WTC11 (cell line): Measurements from ENCODE around the gene PKD2L2. TPM values are rescaled to one million over a fixed set of nuclear protein-coding genes. Genes with fewer than 3 reads are reported as not detected.

Source experiments
- ATAC-seq: fragments of 200-7000 bp; cut with Tn5 transposase; 2 replicates; pipeline ENCODE4 v1.10.0; 2021; ENCODE audit warnings: mild to moderate bottlenecking, moderate library complexity
- CTCF ChIA-PET: fragments of 300-600 bp; sonication (Branson Sonifier 250); formaldehyde crosslinking; loops from one replicate; lab custom pipeline; 2021; ENCODE audit warnings: antibody characterized with exemption; lab: Charles Lee
- POLR2A ChIA-PET: fragments of 350-600 bp; sonication (Branson Sonifier 250); formaldehyde crosslinking; loops from one replicate; lab custom pipeline; 2021; ENCODE audit warnings: antibody characterized with exemption; lab: Charles Lee
- DNase-seq: peaks from one replicate; pipeline ENCODE4 v3.0.0; 2021; ENCODE audit warnings: low spot score
- H3K27ac Mint-ChIP-seq: 2 replicates; pipeline ENCODE4 v1.8.0; 2021; ENCODE audit warnings: mixed read lengths
- H3K27me3 Mint-ChIP-seq: 2 replicates; pipeline ENCODE4 v1.8.0; 2021; ENCODE audit warnings: low read depth, mild to moderate bottlenecking, moderate library complexity, mixed read lengths
- H3K36me3 Mint-ChIP-seq: 2 replicates; pipeline ENCODE4 v1.8.0; 2021; ENCODE audit warnings: mixed read lengths
- H3K4me1 Mint-ChIP-seq: 2 replicates; pipeline ENCODE4 v1.8.0; 2022; ENCODE audit warnings: mixed read lengths
- H3K4me3 Mint-ChIP-seq: 2 replicates; pipeline ENCODE4 v1.8.0; 2021; ENCODE audit warnings: mild to moderate bottlenecking, moderate library complexity, mixed read lengths
- H3K9me3 Mint-ChIP-seq: 2 replicates; pipeline ENCODE4 v1.8.0; 2021; ENCODE audit warnings: mixed read lengths
- ATF1 ChIP-seq: sonication (generic); formaldehyde crosslinking; IDR thresholded peaks from 2 replicates; pipeline ENCODE4 v1.8.1; 2023; ENCODE audit warnings: mild to moderate bottlenecking, moderate library complexity, missing genetic modification reagents
- IRF2 ChIP-seq: sonication (generic); formaldehyde crosslinking; IDR thresholded peaks from 2 replicates; pipeline ENCODE4 v1.8.0; 2022; ENCODE audit warnings: low read depth, missing genetic modification reagents, borderline replicate concordance
- JUN ChIP-seq: sonication (generic); formaldehyde crosslinking; IDR thresholded peaks from 2 replicates; pipeline ENCODE4 v1.8.0; 2023; ENCODE audit warnings: mild to moderate bottlenecking, missing genetic modification reagents
- MXD4 ChIP-seq: fragments of 250-450 bp; sonication (Bioruptor Pico); IDR thresholded peaks from 2 replicates; pipeline ENCODE4 v1.8.0; 2021; ENCODE audit warnings: mild to moderate bottlenecking, moderate library complexity, borderline replicate concordance
- NR3C1 ChIP-seq: sonication (generic); formaldehyde crosslinking; conservative IDR thresholded peaks from 2 replicates; pipeline ENCODE4 v1.8.1; 2023; ENCODE audit warnings: low read depth, mild to moderate bottlenecking, missing genetic modification reagents
- SOX15 ChIP-seq: fragments of 250-450 bp; sonication (Bioruptor Pico); IDR thresholded peaks from 2 replicates; pipeline ENCODE4 v1.9.0; 2021; ENCODE audit warnings: mild to moderate bottlenecking
- TEAD4 ChIP-seq: sonication (generic); formaldehyde crosslinking; IDR thresholded peaks from 2 replicates; pipeline ENCODE4 v1.8.0; 2022; ENCODE audit warnings: mild to moderate bottlenecking, missing genetic modification reagents
- ZNF416 ChIP-seq: fragments of 250-450 bp; sonication (Bioruptor Pico); IDR thresholded peaks from 2 replicates; pipeline ENCODE4 v1.9.0; 2021; ENCODE audit warnings: mild to moderate bottlenecking, inconsistent platforms
- total RNA-seq: library from RNA; stranded (reverse); gene quantifications from 3 replicates; pipeline ENCODE4 v1.2.3, GENCODE V29; 2021
- TF ChIP-seq, protein P1 (sequence below): sonication (generic); formaldehyde crosslinking; conservative IDR thresholded peaks from 2 replicates; pipeline ENCODE4 v1.8.1; 2023; ENCODE audit warnings: mild to moderate bottlenecking, low read depth, missing genetic modification reagents, moderate library complexity
- TF ChIP-seq, protein P2 (sequence below): sonication (generic); formaldehyde crosslinking; IDR thresholded peaks from 2 replicates; pipeline ENCODE4 v1.8.1; 2022; ENCODE audit warnings: missing genetic modification reagents, borderline replicate concordance
- TF ChIP-seq, protein P3 (sequence below): sonication (generic); formaldehyde crosslinking; IDR thresholded peaks from 2 replicates; pipeline ENCODE4 v1.8.1; 2023; ENCODE audit warnings: mild to moderate bottlenecking, missing genetic modification reagents, borderline replicate concordance
- TF ChIP-seq, protein P4 (sequence below): sonication (generic); formaldehyde crosslinking; IDR thresholded peaks from 2 replicates; pipeline ENCODE4 v1.8.0; 2023; ENCODE audit warnings: missing genetic modification reagents

The PKD2L2 gene
- total RNA-seq, 1 experiment from 2014 or later, result not detected

DNA sequence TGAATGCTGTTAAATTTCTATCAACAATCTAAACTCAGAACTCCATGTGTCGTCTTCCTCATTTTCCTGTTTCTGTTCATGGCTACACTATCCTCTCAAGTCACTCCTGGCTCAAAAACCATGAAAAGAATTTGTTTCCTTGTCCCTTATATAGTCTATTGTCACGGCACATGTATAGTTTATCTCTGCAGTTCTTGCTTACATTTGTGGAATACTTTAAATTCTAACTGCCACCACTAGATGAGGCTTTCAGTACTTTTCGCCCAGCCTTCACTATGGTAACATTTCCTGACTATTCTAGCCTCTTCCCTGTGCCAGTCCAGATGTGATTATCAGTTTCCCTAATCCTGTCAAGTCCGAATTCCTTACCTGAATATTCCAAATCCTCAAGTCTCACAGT is 34.6 kb downstream of the PKD2L2 start:
- no peaks in the 10 kb centered on the region for H3K27me3 Mint-ChIP-seq
- CTCF ChIA-PET, result no interaction called here
- no peak overlapping the region for H3K4me3 Mint-ChIP-seq
- POLR2A ChIA-PET, result no interaction called here
- no peak overlapping the region for H3K27ac Mint-ChIP-seq
- ATAC-seq (peak; percentile 39; the same call in 1 of the 2 replicates), DNase-seq (no peak)
- H3K9me3 Mint-ChIP-seq, result no peaks in the 10 kb centered on the region
- no peaks in the 10 kb centered on the region for H3K36me3 Mint-ChIP-seq
- TF ChIP-seq, protein P1, sequence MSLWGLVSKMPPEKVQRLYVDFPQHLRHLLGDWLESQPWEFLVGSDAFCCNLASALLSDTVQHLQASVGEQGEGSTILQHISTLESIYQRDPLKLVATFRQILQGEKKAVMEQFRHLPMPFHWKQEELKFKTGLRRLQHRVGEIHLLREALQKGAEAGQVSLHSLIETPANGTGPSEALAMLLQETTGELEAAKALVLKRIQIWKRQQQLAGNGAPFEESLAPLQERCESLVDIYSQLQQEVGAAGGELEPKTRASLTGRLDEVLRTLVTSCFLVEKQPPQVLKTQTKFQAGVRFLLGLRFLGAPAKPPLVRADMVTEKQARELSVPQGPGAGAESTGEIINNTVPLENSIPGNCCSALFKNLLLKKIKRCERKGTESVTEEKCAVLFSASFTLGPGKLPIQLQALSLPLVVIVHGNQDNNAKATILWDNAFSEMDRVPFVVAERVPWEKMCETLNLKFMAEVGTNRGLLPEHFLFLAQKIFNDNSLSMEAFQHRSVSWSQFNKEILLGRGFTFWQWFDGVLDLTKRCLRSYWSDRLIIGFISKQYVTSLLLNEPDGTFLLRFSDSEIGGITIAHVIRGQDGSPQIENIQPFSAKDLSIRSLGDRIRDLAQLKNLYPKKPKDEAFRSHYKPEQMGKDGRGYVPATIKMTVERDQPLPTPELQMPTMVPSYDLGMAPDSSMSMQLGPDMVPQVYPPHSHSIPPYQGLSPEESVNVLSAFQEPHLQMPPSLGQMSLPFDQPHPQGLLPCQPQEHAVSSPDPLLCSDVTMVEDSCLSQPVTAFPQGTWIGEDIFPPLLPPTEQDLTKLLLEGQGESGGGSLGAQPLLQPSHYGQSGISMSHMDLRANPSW, result no peak
- TF ChIP-seq SOX15 (CRISPR knock-in tag), result no peak
- H3K4me1 Mint-ChIP-seq, result no peaks in the 10 kb centered on the region

DNA sequence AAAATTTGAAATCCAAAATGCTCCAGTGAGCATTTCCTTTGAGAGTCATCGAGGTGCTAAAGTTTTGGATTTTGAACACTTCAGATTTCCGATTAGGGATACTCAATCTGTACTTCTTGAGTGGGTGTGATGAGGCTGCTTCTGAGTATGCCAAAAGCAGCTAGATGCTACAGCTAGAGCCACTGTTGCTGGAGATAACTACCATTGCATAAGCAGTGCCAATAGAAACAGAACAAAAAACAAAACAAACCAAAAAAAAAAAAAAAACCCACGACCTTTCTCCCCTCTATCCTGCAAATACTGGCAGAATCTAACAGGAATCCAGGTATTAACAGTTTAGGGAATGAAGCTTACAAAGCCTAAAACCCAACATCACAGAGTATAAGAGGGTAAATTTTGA is 43.5 kb downstream of the PKD2L2 start:
- TF ChIP-seq, protein P2, sequence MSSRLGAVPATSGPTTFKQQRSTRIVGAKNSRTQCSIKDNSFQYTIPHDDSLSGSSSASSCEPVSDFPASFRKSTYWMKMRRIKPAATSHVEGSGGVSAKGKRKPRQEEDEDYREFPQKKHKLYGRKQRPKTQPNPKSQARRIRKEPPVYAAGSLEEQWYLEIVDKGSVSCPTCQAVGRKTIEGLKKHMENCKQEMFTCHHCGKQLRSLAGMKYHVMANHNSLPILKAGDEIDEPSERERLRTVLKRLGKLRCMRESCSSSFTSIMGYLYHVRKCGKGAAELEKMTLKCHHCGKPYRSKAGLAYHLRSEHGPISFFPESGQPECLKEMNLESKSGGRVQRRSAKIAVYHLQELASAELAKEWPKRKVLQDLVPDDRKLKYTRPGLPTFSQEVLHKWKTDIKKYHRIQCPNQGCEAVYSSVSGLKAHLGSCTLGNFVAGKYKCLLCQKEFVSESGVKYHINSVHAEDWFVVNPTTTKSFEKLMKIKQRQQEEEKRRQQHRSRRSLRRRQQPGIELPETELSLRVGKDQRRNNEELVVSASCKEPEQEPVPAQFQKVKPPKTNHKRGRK (CRISPR knock-in tag), result no peak
- TF ChIP-seq, protein P3, sequence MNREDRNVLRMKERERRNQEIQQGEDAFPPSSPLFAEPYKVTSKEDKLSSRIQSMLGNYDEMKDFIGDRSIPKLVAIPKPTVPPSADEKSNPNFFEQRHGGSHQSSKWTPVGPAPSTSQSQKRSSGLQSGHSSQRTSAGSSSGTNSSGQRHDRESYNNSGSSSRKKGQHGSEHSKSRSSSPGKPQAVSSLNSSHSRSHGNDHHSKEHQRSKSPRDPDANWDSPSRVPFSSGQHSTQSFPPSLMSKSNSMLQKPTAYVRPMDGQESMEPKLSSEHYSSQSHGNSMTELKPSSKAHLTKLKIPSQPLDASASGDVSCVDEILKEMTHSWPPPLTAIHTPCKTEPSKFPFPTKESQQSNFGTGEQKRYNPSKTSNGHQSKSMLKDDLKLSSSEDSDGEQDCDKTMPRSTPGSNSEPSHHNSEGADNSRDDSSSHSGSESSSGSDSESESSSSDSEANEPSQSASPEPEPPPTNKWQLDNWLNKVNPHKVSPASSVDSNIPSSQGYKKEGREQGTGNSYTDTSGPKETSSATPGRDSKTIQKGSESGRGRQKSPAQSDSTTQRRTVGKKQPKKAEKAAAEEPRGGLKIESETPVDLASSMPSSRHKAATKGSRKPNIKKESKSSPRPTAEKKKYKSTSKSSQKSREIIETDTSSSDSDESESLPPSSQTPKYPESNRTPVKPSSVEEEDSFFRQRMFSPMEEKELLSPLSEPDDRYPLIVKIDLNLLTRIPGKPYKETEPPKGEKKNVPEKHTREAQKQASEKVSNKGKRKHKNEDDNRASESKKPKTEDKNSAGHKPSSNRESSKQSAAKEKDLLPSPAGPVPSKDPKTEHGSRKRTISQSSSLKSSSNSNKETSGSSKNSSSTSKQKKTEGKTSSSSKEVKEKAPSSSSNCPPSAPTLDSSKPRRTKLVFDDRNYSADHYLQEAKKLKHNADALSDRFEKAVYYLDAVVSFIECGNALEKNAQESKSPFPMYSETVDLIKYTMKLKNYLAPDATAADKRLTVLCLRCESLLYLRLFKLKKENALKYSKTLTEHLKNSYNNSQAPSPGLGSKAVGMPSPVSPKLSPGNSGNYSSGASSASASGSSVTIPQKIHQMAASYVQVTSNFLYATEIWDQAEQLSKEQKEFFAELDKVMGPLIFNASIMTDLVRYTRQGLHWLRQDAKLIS (CRISPR knock-in tag), result no peak
- TF ChIP-seq IRF2 (CRISPR knock-in tag), result no peak
- Mint-ChIP-seq H3K4me3 (no peak overlapping the region), H3K27me3 (no peaks in the 10 kb centered on the region), H3K36me3 (peaks cover 7% of the 10 kb centered on the region; the same call in 1 of the 2 replicates), H3K9me3 (no peaks in the 10 kb centered on the region), H3K4me1 (no peaks in the 10 kb centered on the region), H3K27ac (no peak overlapping the region)
- CTCF ChIA-PET, result interaction anchor here (0.6 kb wide), 1 partner anchor 181 kb away, joined by 3 read pairs; no protein-coding TSS in a partner anchor
- DNase-seq (no peak), ATAC-seq (no peak)
- POLR2A ChIA-PET, result no interaction called here

DNA sequence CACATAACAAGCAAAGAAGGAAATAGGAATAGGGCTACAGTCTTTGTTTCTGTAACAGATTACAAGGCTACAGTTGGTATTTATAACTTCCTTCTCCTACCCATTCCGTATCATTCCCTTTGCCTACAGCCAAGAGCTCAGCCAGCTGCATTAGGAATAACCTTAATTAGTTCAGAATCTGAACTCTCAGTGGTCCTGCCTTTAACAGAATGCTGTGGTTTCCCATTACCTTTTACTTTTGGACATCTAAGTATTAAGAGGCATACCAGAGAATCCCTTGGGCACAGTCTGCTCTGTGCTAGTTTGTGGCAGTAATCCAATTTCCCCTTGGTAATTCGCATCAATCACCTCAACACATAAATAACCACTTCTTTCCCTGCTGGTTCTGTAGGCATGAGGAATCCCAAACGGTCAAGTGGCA is 44.2 kb downstream of the PKD2L2 start:
- no peaks in the 10 kb centered on the region for H3K4me1 Mint-ChIP-seq
- H3K4me3 Mint-ChIP-seq, result no peak overlapping the region
- no peak for DNase-seq
- peaks cover 7% of the 10 kb centered on the region; the same call in 1 of the 2 replicates for H3K36me3 Mint-ChIP-seq
- H3K9me3 Mint-ChIP-seq, result no peaks in the 10 kb centered on the region
- H3K27me3 Mint-ChIP-seq, result no peaks in the 10 kb centered on the region
- ATAC-seq, result no peak
- H3K27ac Mint-ChIP-seq, result no peak overlapping the region
- POLR2A ChIA-PET, result no interaction called here
- TF ChIP-seq TEAD4 (no peak), NR3C1 (no peak), MXD4 (no peak), ZNF416 (CRISPR knock-in tag) (no peak), ATF1 (CRISPR knock-in tag) (no peak), JUN (CRISPR knock-in tag) (no peak)
- TF ChIP-seq, protein P4, sequence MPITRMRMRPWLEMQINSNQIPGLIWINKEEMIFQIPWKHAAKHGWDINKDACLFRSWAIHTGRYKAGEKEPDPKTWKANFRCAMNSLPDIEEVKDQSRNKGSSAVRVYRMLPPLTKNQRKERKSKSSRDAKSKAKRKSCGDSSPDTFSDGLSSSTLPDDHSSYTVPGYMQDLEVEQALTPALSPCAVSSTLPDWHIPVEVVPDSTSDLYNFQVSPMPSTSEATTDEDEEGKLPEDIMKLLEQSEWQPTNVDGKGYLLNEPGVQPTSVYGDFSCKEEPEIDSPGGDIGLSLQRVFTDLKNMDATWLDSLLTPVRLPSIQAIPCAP (CRISPR knock-in tag), result no peak
- TF ChIP-seq, protein P3 (CRISPR knock-in tag), result no peak
- CTCF ChIA-PET, result interaction anchor here (0.6 kb wide), 1 partner anchor 311 kb away, joined by 3 read pairs; no protein-coding TSS in a partner anchor
